GM18873 (cell line): Measurements from ENCODE around the gene EXD1.
"Not testable (repeated sequence)": the region's sequence is repeated elsewhere in the genome, so short reads cannot be mapped to it uniquely, and the experiment has no call there.

Experiments
- ATAC-seq: cut with Tn5 transposase; IDR thresholded peaks from one replicate; pipeline ENCODE4 v1.9.1; 2021; ENCODE audit warnings: mild to moderate bottlenecking, moderate library complexity, moderate number of reproducible peaks; ENCODE audit not compliant: unreplicated experiment, low FRiP score

The EXD1 gene

DNA sequence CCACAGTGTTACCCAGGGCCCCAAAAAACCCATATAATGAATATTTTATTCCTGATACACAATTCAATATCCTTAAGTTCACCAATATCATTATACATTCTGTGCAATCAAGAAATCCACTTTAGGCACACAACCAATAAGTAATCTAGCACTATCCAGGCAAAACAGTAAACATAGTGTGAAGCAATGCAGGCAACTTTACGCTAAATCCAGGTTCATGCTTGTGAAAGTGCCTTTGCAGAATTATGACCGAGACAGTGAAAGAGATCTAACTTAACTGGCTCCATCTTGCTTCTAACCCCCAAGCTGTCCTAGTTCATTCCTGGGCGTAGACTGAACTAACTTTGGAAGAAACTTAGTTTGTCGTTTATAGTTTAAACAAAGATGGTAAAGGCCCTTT, 80.3 kb downstream of the EXD1 start:
- ATAC-seq = no peak

DNA sequence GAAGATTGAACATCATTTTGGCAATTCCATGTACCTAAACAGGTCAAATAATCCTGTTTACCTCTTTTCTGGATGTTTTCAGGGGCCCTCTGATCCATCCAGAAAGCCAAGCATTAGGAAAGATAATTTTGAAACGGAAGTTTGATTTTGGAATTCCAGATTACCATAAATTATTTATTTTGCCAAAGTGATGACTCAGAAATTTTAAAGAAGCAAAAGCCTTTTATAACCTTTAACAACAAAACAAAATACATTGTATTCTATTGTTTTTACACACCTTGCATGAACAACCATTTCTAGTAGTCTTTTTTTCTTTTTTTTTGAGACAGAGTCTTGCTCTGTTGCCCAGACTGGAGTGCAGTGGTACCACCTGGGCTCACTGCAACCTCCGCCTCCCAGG, 82.5 kb downstream of the EXD1 start:
- ATAC-seq = no peak

- no peak for ATAC-seq
Measured at GRCh38 chr15:41139619-41140018, 90.9 kb downstream of the EXD1 start.

DNA sequence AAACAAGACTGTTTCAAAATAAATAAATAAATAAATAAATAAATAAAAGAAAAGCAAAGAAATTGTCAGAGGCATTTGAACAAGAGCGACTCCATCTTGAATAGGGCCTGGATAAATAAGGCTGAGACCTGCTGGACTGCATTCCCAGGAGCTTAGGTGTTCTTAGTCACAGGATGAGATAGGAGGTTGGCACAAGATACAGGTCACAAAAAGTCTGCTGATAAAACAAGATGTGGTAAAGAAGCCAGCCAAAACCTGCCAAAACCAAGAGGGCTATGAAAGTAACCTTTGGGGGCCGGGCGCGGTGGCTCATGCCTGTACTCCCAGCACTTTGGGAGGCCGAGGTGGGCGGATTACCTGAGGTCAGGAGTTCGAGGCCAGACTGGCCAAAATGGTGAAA, 91.4 kb downstream of the EXD1 start:
- ATAC-seq = not testable (repeated sequence)

GRCh38 chr15:41135580-41135979, 95.0 kb downstream of the EXD1 start:
- ATAC-seq = not testable (repeated sequence)

DNA sequence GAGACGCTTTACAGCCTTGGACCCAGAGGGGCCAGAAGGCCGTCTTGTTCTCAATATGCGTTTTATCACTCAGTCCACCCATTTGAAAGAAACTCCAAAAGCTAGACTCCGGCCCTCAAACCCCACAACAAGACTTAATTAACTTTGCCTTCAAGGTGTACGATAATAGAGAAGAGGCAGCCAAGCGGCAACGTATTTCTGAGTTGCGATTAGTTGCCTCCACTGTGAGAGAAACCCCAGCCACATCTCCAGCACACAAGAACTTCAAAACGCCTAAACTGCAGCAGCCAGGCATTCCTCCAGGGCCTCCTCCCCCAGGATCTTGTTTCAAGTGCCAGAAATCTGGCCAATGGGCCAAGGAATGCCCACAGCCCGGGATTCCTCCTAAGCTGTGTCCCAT, 97.1 kb downstream of the EXD1 start:
- no peak for ATAC-seq
